ENCODE data around the gene GALNT5.
A peak's percentile ranks its signal among the peaks of the same experiment; 100 is the strongest.
"Not testable (repeated sequence)": the region's sequence is repeated elsewhere in the genome, so short reads cannot be mapped to it uniquely, and the experiment has no call there.

The GALNT5 gene

DNA sequence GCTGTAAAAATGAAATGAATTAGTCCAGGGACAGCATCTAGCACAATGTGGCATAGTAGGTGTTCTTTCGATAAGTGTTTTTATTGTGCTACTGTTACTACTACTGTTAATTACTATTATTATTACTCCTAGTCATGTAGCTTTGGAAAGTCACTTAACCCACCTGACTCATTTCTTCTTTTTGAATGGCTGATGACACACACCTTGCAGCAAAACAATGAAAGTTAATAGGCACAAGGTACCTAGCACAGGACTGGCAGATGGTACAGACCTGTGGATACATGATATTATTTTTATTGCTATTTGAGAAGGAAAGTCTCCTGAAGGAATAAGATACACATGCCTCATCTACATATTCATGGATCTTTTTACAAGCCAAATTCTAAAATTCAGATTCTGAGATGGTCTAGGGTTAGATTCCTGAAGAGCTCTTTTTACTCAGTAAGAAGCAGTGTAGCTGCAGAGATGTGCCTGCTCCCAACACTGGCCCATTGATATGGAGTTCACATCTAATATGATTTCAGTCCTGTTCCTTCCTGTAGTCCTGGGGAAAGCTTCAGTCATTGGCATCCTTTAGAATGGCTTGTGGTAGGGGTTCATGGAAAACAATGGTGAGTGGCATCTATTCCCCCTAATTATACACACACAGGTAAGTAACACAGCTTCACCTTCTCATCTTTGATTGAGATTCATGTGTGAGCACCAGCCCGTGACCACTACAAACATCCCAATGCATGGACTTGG, 76.0 kb downstream of the GALNT5 start:
- no peak for DNase-seq

DNA sequence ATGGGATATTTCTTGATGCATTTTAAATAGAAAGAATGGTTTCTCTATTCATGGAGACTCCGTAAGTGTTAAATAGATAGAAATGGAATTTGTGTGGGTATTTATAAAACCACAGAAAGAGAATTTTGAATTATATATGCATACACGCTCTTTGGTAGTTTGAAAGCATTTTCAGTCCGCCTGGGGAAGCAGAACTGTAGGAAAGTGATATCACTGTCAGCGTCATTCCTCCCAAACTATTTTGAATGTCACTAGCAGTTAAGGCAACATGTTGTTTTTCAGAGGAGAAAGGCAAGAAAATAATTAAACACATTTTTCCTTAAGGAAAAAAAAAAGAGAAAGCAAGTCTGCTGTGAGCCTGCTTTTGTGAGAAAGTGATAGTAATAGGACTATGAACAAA, 76.8 kb downstream of the GALNT5 start:
- DNase-seq, result no peak

DNA sequence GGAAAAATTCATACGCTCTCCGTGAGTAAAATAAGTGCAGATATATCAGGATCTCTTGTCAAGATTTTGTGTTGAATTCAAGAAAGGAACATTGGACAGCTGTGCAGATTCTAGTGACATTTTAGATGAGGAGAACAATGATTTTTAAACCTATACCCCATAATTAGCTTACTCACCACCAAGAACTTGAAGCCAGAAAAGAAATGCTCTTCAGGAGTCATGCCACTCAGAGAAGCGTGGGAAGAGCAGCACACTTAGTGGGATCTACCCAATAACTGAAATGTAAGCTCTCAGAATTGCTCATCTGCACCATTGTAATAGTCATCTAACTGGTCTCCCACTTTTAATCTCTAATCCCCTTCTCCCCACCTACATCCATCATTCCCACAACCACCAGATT, 77.3 kb downstream of the GALNT5 start:
- no peak for DNase-seq

DNA sequence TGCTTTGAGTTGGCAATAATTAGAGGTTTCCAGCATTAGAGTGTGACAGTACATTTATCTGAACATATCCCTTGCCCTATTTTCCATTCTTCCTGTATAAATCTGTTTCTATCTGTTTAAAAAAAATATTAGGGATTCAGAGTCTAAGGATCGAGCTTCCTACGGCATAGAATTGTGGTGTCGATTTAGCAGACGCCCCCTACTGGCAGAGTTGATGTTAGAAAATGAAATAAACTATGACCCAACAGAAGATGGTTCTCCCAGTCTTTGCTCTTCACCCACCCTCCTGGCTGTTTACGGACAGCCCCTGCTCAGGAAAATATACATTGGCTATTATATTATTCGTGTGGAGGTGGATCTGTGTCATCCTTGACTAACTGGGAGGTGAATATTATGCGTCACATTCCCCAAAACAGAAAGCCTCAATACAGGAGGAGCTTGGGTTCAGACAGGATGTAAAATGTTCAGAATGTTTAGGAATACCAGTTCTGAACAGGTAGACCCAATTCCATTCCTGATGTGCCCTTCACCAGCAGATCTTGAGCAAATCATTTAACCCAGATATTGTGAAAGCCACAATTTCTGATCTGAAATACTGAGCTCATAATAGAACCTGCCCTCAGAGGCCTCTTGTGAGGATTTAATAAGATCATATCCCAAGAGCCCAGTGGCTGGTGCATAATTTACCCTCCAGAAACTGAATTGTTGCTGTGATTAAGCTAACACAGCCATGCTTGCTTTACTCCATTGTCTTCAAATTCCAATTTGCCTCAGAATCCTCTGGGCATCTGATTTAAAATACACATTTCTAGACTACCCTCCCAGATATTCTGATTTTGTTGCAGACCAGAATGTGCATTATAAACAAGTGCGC, 78.9 kb downstream of the GALNT5 start:
- DNase-seq, result no peak

DNA sequence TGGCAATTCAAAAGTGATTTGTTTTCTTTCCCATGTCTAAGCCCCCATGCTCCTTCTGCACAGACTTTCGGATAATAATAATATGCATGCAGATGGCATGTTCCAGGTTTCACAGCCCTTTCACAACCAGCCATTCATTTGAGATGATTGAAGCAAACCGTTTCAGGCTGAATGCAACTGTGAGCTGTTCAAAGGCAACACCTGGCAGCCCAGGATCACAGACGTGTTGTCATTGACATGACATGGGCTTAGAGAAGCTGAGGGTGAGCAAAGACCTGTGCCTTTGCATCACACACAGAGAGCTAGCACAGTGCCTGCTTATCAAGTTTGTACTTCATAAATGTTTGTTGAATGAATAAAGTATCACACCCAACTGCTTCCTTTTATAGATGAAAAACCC, 80.5 kb downstream of the GALNT5 start:
- no peak for DNase-seq

DNA sequence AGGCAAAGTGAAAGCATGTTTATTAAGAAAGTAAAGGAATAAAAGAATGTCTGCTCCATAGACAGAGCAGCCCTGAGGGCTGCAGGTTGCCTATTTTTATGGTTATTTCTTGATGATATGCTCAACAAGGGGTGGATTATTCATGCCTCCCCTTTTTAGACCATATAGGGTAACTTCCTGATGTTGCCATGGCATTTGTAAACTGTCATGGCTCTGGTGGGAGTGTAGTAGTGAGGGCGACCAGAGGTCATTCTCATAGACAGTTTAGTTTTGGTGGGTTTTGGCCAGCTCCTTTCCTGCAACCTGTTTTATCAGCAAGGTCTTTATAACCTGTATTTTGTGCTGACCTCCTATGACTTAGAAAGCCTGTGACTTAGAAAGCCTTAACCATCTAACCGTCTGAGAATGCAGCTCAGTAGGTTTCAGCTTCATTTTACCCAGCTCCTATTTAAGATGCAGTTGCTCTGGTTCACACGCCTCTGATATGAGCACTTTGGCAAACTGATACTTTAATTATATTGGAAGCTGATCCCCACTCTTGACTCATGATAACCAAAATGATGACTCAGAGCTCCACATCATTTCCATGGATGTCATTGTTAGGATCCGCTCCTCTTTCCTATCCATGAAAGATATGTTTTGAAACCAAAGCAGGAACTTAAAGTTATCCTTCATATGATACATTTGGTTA, 82.6 kb downstream of the GALNT5 start:
- DNase-seq, result no peak

DNA sequence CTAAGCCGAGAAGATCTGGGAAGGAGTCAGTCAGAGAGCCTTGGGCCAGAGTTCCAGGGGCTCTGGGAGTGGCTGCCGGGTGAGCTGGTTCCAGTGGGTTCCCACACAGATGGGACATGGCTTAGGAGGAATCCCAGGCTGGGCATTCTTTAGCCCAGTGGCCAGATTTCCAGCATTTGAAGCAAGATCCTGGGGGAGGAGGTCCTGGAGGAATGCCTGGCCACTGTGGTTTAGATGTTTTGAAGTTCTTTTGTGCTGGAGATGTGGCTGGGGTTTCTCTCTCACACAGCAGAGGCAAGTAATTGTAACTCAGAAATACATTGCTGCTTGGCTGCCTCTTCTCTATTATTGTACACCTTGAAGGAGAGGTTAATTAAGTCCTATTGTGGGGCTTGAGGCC, 83.9 kb downstream of the GALNT5 start:
- not testable (repeated sequence) for DNase-seq

DNA sequence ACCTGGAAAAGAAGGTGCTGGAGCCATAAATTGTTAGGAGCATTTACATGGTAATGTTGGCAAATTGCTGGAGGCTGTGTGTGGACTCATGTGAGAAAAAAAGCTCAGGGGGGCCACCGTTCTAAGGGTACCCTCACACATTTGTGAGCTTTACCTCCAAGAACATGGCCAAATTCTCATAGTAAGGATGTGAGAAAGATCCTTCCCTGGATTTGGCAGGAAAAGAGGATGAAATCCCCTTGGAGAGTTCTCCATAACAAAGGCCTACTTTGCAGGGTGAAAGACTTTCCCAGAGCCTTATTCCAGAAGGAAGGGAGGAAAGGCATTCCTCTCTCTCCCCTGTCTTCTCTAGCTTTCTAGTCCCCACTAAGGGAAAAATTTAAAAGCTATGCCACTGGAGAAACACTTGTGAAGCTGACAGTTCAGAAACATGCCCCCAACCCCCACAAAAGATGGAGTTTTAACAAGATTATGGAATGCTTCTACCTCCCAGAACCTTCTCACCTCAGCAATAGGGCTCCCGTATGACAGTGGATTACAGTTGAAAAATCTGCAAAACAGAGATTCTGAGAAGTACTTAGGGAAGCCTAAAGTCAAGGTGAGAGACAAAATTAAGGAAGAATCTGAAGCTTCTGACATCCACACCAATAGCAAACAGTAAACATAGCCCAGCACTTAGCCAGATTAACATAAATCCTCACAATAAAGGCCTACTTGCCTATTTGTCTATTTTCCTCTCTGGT, 88.3 kb downstream of the GALNT5 start:
- DNase-seq, result no peak

DNA sequence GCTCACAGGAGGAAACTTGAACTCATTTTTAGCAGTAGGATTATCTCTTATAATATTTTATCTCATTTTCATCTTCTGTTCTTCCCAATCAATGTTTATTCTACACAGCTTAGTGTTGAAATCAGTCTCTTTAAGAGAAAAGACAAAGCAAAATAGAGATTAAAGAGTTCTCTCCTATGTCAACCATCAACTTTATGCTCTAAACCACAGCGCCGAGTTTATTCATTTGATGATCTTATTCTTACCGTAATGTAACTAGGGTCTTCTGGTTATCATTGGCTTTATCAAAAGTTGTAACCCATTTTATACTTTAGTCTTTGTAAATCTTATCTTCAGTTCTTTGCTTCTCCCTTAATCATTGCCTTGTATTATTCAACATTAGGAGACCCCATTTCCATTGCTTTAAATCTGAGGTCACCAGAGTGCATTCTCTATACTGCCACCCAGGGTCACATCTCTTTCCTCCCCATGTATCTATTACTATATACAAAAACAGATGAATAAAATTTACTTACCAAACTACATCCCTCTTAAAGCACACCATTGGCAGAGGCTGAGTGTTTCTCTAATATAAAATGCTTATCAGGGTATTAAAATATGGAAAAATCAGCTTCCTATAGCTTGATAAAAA, 90.9 kb downstream of the GALNT5 start:
- DNase-seq, result no peak

DNA sequence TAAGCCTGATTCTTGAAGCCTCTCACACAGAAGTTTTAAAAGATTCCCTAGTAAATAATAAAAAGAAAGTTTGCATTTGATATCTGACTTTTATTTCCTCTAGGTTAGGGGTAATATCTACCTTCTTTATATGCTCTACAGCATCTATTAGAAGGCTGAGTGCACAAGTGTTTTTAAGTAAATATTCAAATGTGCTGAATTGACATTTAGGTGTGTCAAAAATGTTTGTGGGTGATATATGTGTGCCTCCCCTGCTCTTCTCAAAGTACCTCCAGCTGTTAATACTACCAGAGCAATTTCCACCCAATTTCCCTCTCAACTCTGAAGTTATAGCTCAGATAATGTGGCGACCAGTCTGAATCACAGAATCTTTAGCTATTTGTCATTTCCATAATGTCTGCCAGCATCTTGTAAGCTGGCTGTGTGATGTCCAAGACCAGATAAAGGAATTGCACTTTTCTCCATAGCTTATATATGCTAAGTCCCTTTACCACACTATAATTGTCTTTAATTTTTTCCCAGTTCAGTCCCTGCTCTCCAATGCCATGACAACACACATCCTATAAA, 92.5 kb downstream of the GALNT5 start:
- DNase-seq, result no peak

DNA sequence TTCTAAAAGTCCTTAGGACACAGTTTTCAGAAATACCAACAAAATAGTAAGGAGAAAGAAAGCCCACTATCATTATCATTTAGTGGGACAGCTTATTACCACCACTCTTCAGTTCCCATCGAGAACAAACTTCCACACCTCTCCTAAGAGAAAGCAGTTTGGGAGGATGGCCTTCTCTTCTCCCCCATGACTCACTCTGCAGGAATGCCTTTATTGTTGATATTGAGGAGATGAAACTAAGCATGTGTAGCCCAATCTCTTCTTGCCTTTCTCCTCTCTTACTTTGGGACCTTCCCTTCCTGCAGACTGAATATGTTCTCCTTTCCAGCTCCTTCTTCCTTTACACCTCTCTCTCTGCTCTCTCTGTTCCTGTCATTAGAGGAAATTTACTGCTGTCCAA, 98.1 kb downstream of the GALNT5 start:
- DNase-seq, result no peak

DNA sequence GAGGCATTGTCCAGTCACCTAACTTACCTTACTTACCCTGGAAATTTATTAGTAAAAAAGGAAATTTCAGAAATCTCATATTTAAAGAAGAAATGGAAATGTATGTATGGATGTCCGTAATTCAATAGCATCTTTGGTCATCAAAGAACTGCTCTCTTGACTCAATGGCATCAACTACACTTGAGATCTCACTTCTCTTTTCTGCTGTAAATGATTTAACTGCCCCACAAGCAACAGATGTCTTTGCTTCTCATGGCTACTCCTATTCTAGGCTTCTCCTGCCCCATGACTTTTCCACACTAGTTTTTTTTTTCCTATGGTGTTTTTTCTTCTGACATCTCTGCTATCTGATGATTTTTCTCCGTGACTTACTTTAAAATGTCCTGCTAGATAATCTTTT, 102.1 kb downstream of the GALNT5 start:
- DNase-seq, result no peak

DNA sequence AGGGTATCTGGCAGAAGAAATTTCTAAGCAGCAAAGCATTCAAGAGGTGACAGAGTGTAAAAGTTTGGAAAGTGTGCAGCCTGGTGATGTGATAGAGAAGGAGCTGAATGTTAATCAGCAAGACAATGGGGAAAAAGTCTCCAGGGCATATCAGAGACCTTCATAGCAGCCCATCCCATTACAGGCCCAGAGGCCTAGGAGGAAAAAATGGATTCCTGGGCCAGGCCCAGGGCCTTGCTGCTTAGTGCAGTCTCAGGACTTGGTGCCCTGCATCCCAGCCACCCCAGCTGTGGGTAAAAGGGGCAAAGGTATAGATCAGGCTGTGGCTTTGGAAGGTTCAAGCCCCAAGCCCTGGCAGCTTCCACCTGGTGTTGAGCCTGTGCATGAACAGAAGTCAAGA, 104.0 kb downstream of the GALNT5 start:
- DNase-seq, result no peak

DNA sequence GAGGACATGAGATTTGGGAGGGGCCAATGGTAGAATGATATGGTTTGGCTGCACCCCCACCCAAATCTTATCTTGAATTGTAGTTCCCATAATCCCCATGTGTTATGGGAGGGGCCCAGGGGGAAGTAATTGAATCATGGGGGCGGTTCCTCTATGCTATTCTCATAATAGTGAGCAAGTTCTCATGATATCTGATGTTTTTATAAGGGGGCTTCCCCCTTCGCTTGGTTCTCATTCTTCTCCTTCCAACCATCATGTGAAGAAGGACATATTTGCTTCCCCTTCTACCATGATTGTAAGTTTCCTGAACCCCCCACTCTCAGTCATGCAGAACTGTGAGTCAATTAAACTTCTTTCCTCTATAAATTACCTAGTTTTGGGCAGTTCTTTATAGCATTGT, 105.1 kb downstream of the GALNT5 start:
- no peak for DNase-seq

DNA sequence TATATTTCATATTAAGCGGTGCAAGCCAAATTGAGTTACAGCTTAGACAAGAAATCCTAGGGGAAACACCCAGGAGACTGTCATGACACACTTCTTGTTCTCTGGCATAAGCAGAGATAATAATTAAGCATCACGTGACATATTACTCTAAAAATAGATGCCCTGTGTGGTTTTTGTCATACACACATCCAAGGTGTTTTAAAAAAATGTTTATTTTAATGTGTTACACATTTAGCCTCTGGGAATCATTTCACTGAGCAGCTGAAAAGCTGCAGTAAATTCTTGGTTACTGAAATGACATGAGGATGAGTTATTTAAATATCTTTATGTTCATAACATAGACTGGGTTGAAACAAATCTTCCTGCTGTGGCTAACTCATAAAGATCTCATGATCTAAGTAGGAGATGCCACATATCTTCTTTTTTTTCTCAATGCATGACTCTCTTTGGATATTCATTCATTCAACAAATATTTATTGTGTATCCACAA, 106.2 kb downstream of the GALNT5 start:
- DNase-seq, result peak; percentile 5
